NT2/D1 (cell line): ENCODE measurements around the gene EFCAB8.

Experiments used
- YY1 ChIP-seq: IDR thresholded peaks from 2 replicates; pipeline ENCODE4 v1.6.1; 2011; ENCODE audit not compliant: insufficient read length, insufficient read depth
- ZNF274 ChIP-seq: IDR thresholded peaks from 2 replicates; pipeline ENCODE4 v1.6.1; 2011; ENCODE audit warnings: mild to moderate bottlenecking, low read depth, low read length

DNA sequence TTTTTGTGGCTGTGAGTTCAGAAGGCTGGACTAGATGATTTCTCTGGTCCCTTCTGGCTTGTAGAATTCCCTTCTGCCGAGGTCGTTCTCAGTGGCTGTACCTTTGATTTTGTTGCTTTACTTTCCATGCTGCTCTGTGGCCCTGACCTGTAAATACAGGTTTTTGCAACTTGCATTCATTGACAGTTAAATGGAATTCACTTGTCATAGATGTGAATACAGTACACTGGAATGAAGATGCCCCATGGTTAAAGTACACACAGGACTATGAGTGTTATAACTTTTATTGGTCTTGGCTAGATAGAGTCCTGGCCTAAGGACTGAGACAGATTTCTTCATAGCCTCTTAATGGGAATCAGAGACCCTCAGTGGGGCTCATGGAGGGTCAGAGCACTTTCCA lies 12.9 kb upstream of the EFCAB8 start:
- TF ChIP-seq ZNF274 = no peak
- TF ChIP-seq YY1 = no peak
